ENCODE measurements around the gene ZNF571.

The ZNF571 gene

GRCh38 chr19:37594304-37594981 is at the start of gene ZNF571, which contains the start of gene ZNF540:
Gene ZNF571 (minus strand): TSS chr19:37594792. CDS start chr19:37586676, 8,116 bp downstream.
Gene ZNF540 (plus strand): TSS chr19:37594876. CDS start chr19:37598448, 3,572 bp downstream.
- peak; percentile 95 to 98 for DNase-seq

GRCh38 chr19:37635076-37636056 is 40.8 kb upstream of the ZNF571 start:
- DNase-seq: no peak

DNA sequence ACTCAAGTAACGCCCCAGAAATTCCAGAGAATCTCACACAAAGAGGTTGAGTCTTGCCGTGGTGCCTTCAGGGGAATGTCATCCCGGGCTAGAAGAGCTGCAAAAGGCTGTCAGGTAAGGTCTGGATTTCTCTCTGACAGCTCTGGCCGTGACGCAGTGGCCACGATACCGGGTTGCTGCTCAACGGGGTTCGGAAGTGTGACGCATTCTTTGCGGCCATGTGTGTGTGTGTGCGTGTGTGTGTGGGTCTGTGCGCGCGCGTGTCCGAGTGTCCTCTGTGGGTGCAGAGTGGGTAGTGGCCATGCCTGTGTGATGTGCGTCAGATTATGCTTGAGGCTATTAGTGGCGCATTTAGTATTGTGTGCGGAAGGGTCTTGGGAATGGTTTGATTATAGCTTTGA is 390 bp upstream of the ZNF571 start:
- no peak for DNase-seq

DNA sequence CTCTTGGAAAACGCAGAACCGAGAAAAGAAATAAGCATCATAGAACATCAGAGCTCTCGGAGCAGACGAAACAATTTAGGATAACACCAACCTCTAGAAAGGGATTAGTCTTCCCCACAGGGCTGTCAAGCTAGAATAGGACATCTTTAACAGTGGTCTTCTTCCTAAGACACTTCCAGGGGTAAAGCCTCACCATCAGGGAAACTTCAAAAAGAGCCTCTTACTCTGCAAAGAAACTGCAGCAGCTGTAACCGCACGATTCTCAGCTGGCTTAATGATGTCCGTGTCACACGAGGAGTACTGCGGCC is 642 bp downstream of the ZNF571 start:
- no peak for DNase-seq

GRCh38 chr19:37583340-37583739 is 11.3 kb downstream of the ZNF571 start:
- DNase-seq: no peak

DNA sequence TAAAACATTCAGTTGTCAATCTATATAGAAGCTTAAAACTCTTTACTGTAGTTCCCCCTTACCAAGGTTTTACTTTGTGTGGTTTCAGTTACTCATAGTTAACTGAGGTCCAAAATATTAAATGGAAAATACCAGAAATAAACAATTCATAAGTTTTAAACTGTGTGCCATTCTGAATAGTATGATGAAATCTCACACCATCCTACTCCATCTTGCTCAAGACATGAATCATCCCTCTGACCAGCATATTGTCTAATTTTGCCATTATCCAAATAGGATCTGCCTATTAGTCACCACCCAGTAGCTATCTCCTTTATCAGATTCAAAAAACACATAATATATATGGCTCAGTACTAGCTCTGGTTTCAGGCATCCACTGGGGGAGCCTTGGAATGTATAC is 22.4 kb downstream of the ZNF571 start:
- DNase-seq: no peak

GRCh38 chr19:37565370-37565669 is 29.3 kb downstream of the ZNF571 start:
- DNase-seq: no peak

GRCh38 chr19:37564624-37565369 is 29.8 kb downstream of the ZNF571 start:
- DNase-seq: no peak

- no peak for DNase-seq
Observed at GRCh38 chr19:37563518-37563917, 31.1 kb downstream of the ZNF571 start.

GRCh38 chr19:37551129-37551993 is 43.2 kb downstream of the ZNF571 start:
- DNase-seq: no peak

GRCh38 chr19:37537391-37537947 is 57.1 kb downstream of the ZNF571 start:
- DNase-seq: no peak

DNA sequence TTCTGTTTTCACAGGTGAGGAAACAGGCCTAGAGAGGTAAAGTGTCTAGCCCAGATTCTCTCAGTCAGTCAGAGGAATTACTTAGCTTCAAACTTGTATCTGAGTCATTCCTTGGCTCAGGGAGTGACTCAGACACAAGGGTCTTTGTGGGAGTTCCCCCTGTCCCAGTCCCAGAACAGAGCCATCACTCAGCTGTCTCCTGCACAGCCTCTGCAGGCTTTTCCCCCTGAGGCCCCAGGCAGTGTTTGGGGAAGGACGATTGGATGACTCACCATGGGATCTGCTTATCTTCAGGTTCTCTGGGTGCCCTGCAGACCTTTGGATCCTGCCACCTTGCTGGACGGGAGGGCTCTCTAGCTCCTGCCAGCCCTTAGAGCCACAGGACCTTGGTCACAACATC is 74.7 kb downstream of the ZNF571 start:
- DNase-seq: no peak
